Measurements from ENCODE around the gene RAX. TPM values are rescaled to one million over a fixed set of nuclear protein-coding genes. Genes with fewer than 3 reads are reported as not detected.

RAX gene
- total RNA-seq, 1 donor from 2014 or later: not detected

DNA sequence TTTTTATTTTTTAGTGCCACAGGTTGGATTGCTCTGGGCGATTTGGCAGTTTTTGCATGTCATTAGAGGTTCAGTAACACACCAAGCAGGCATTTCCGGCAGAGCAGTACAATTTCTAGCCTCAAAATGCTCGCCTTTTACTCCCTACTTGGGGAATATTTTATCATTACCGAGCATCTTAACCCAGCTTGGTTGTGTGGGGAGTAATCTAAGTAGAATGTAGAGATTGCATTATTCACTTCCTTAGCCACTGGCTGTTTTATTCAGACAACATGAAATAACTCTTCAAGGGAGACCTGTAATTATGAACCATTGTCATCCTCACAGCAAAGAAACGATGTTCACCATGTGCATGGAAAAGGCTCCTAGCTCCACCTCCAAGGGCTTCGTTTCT, 40.2 kb downstream of the RAX start:
- Mint-ChIP-seq H3K27ac (no peak overlapping the region), H3K4me3 (no peak overlapping the region), H3K4me1 (no peaks in the 10 kb centered on the region), H3K36me3 (ENCODE audit: low read depth) (no peaks in the 10 kb centered on the region), H3K27me3 (peaks cover 31% of the 10 kb centered on the region), H3K9me3 (peaks cover 2% of the 10 kb centered on the region)
- intact Hi-C loops (cut with micrococcal nuclease): no loop called here
- TF ChIP-seq, protein P1, sequence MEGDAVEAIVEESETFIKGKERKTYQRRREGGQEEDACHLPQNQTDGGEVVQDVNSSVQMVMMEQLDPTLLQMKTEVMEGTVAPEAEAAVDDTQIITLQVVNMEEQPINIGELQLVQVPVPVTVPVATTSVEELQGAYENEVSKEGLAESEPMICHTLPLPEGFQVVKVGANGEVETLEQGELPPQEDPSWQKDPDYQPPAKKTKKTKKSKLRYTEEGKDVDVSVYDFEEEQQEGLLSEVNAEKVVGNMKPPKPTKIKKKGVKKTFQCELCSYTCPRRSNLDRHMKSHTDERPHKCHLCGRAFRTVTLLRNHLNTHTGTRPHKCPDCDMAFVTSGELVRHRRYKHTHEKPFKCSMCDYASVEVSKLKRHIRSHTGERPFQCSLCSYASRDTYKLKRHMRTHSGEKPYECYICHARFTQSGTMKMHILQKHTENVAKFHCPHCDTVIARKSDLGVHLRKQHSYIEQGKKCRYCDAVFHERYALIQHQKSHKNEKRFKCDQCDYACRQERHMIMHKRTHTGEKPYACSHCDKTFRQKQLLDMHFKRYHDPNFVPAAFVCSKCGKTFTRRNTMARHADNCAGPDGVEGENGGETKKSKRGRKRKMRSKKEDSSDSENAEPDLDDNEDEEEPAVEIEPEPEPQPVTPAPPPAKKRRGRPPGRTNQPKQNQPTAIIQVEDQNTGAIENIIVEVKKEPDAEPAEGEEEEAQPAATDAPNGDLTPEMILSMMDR (IDR thresholded peaks at IDR 0.05): no peak
- ChIA-PET CTCF (interaction anchor here (0.6 kb wide), 1 partner anchor 506 kb away, joined by 3 read pairs; no protein-coding TSS in a partner anchor), POLR2A (no interaction called here)
- ATAC-seq (ENCODE audit: low read depth): no peak
- DNase-seq: no peak

DNA sequence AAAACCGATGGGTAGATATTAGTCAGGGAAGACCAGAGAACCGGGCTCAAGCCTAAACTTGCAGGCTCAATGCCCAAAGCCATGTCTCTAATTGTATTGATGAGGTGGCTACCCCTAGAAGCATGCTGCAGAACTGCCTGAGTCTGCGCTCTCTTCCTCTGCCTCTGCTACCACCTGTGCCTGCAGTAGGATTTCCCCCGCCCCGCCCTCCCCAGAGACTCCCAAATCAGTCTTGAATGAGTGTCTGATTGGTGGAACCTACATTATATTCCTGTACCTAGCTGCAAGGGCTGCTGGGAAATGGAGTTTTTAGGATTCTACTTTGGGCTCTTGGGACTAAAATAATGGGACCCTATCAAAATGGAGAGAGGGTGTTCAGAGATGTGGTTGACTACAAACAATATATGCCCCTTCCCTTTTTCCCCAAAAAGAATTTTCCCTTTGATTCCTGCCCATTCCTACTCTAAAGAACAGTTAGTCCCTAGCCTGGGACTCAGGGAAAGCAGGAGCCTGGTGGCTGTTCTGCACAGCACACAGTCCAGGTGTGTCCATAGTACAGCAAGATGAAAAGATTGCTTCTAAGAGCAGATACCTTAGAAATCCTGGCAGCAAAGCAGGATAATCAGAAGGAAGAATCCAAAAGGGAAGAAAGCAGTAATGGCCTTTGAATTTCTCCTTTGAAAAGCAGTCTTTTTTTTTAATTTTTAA, 40.8 kb downstream of the RAX start:
- no peaks in the 10 kb centered on the region for H3K4me1 Mint-ChIP-seq
- POLR2A ChIA-PET: interaction anchor here (0.7 kb wide), 1 partner anchor 10 kb away, joined by 3 read pairs; no protein-coding TSS in a partner anchor

DNA sequence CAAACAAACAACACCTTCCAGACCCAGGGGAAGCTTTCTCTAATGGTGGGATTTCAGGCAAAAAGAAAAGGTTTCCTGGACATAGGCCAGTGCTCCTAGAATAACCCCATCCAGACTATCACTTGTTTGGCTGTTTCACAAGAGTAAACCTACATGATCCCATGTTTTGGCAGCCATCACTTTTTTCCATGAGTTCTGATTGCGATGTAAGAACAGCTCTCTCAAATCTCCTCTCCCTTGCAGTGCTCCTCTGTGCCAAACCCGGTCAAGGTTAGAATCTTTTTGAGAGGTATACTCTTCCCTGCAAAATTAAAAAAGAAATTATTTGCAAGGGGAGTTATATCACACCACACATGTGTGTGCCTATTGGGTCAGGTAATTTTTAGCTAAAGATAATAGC, 41.4 kb downstream of the RAX start:
- POLR2A ChIA-PET: interaction anchor here (0.7 kb wide), 1 partner anchor 10 kb away, joined by 3 read pairs; no protein-coding TSS in a partner anchor

More for the DNA sequence above, 40.8 kb downstream of the RAX start:
- Mint-ChIP-seq H3K4me3 (no peak overlapping the region), H3K36me3 (ENCODE audit: low read depth) (no peaks in the 10 kb centered on the region), H3K27ac (no peak overlapping the region), H3K9me3 (no peaks in the 10 kb centered on the region), H3K27me3 (peaks cover 27% of the 10 kb centered on the region)
- CTCF ChIA-PET: no interaction called here
- ATAC-seq (ENCODE audit: low read depth) (no peak), DNase-seq (no peak)
- TF ChIP-seq, protein P1 (IDR thresholded peaks at IDR 0.05): no peak
- intact Hi-C loops (cut with micrococcal nuclease): no loop called here

DNA sequence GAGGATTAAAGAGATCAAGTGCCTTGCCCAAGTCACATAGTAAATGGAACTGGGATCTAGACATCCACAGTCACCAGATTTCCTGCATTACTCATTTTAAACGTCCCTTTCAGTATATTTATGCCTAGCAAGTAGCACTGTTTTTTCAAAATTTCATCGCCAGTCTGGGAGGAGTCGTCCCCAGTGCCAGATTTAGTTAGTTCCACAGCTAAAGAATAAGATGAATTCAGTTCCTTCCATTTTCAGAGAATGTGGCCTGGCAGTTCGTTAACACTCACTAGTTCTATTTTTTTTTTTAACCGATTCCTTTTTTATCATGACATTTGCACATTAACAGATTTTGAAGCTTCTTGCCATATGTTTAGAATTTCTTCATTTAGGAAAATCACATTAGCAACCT, 42.1 kb downstream of the RAX start:
- ATAC-seq (ENCODE audit: low read depth) (no peak), DNase-seq (no peak)
- ChIA-PET CTCF (no interaction called here), POLR2A (no interaction called here)
- Mint-ChIP-seq H3K36me3 (ENCODE audit: low read depth) (no peaks in the 10 kb centered on the region), H3K4me1 (no peaks in the 10 kb centered on the region), H3K9me3 (no peaks in the 10 kb centered on the region), H3K4me3 (no peak overlapping the region), H3K27ac (no peak overlapping the region), H3K27me3 (peaks cover 30% of the 10 kb centered on the region)
- intact Hi-C loops (cut with micrococcal nuclease): no loop called here
- TF ChIP-seq, protein P1 (IDR thresholded peaks at IDR 0.05): no peak

More for the DNA sequence above, 41.4 kb downstream of the RAX start:
- Mint-ChIP-seq H3K9me3 (no peaks in the 10 kb centered on the region), H3K27me3 (peaks cover 29% of the 10 kb centered on the region), H3K4me1 (no peaks in the 10 kb centered on the region), H3K4me3 (no peak overlapping the region), H3K27ac (no peak overlapping the region), H3K36me3 (ENCODE audit: low read depth) (no peaks in the 10 kb centered on the region)
- DNase-seq: no peak
- CTCF ChIA-PET: no interaction called here
- ATAC-seq (ENCODE audit: low read depth): no peak
- intact Hi-C loops (cut with micrococcal nuclease): no loop called here
- TF ChIP-seq, protein P1 (IDR thresholded peaks at IDR 0.05): no peak

DNA sequence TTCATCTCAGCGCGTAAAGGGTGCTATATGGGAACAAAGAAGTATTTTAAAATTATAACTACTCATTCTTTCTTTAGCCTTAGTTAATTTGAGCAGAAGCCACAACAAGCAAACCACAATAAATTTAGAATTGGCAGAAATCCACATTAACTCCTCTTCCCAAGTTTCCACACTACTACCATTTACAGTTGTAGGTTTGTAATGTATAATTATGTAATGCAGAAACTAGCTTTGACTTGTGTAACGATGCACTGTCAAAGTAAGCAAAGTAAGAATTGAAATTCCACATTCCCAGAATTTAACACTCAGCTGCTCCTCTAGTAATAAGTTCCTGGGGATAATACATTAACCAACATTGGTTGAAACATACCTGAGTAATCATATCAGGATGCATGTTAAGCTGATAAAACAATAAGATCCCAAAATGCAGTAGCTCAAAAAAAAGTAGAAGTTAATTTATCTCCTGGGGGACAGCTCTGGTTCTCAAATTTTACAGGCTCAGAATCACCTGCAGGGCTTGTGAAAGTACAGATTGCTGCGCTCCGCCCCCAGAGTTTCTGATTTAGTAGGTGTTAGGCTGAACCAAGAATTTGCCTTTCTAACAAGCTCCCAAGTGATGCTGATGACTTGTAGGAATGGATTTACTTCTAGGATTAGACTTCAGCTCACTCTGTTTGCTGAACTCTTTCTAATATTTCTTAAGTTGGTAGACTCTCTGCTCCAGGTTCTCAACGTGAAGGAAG, 43.4 kb downstream of the RAX start:
- TF ChIP-seq, protein P1 (IDR thresholded peaks at IDR 0.05): no peak
- intact Hi-C loops (cut with micrococcal nuclease): no loop called here
- Mint-ChIP-seq H3K4me1 (no peaks in the 10 kb centered on the region), H3K36me3 (ENCODE audit: low read depth) (no peaks in the 10 kb centered on the region), H3K9me3 (no peaks in the 10 kb centered on the region), H3K27ac (no peak overlapping the region), H3K27me3 (peaks cover 34% of the 10 kb centered on the region), H3K4me3 (no peak overlapping the region)
- ChIA-PET POLR2A (no interaction called here), CTCF (interaction anchor here (0.7 kb wide), 1 partner anchor 42 kb away, joined by 3 read pairs; no protein-coding TSS in a partner anchor)
- no peak for DNase-seq
- ATAC-seq (ENCODE audit: low read depth): no peak
